ENCODE data around the gene GCK. TPM values are rescaled to one million over a fixed set of nuclear protein-coding genes. Genes with fewer than 3 reads are reported as not detected.

Gene GCK
- total RNA-seq, 1 donor from 2014 or later: 0.37 TPM

GRCh38 chr7:44107116-44107960, 81.9 kb downstream of the GCK start:
- Mint-ChIP-seq H3K27ac (ENCODE audit: unreplicated experiment) (no peak overlapping the region), H3K9me3 (ENCODE audit: low read depth) (no peaks in the 10 kb centered on the region), H3K36me3 (ENCODE audit: low read depth) (peaks cover 11% of the 10 kb centered on the region), H3K27me3 (ENCODE audit: low read depth) (no peaks in the 10 kb centered on the region), H3K4me1 (ENCODE audit: low read depth) (peaks cover 37% of the 10 kb centered on the region), H3K4me3 (ENCODE audit: unreplicated experiment) (peak overlapping the region; percentile 40)
- DNase-seq (ENCODE audit: low spot score): peak; percentile 85
- no peak for TF ChIP-seq CTCF (IDR thresholded peaks at IDR 0.05)

- Mint-ChIP-seq H3K36me3 (ENCODE audit: low read depth) (peaks cover 7% of the 10 kb centered on the region), H3K27ac (ENCODE audit: unreplicated experiment) (peak overlapping the region; percentile 17), H3K27me3 (ENCODE audit: low read depth) (no peaks in the 10 kb centered on the region), H3K9me3 (ENCODE audit: low read depth) (no peaks in the 10 kb centered on the region), H3K4me3 (ENCODE audit: unreplicated experiment) (peak overlapping the region; percentile 84), H3K4me1 (ENCODE audit: low read depth) (peaks cover 45% of the 10 kb centered on the region)
- no peak for TF ChIP-seq CTCF (IDR thresholded peaks at IDR 0.05)
- DNase-seq (ENCODE audit: low spot score): peak; percentile 51
Measured at GRCh38 chr7:44106311-44107065, 82.8 kb downstream of the GCK start.

GRCh38 chr7:44105832-44106231, 83.4 kb downstream of the GCK start:
- no peaks in the 10 kb centered on the region for H3K27me3 Mint-ChIP-seq (ENCODE audit: low read depth)
- no peak for TF ChIP-seq CTCF (IDR thresholded peaks at IDR 0.05)
- DNase-seq (ENCODE audit: low spot score): peak; percentile 22
- H3K9me3 Mint-ChIP-seq (ENCODE audit: low read depth): no peaks in the 10 kb centered on the region
- H3K4me3 Mint-ChIP-seq (ENCODE audit: unreplicated experiment): peak overlapping the region; percentile 84
- peak overlapping the region; percentile 94 for H3K27ac Mint-ChIP-seq (ENCODE audit: unreplicated experiment)
- peaks cover 5% of the 10 kb centered on the region for H3K36me3 Mint-ChIP-seq (ENCODE audit: low read depth)
- H3K4me1 Mint-ChIP-seq (ENCODE audit: low read depth): peaks cover 52% of the 10 kb centered on the region

- peaks cover 56% of the 10 kb centered on the region for H3K4me1 Mint-ChIP-seq (ENCODE audit: low read depth)
Measured at GRCh38 chr7:44104860-44105771, 84.1 kb downstream of the GCK start.

More at GRCh38 chr7:44104860-44105771, 84.1 kb downstream of the GCK start:
- DNase-seq (ENCODE audit: low spot score): peak; percentile 72
- H3K36me3 Mint-ChIP-seq (ENCODE audit: low read depth): peaks cover 5% of the 10 kb centered on the region
- no peaks in the 10 kb centered on the region for H3K9me3 Mint-ChIP-seq (ENCODE audit: low read depth)
- peak overlapping the region; percentile 84 for H3K4me3 Mint-ChIP-seq (ENCODE audit: unreplicated experiment)
- peak; percentile 26 for TF ChIP-seq CTCF (IDR thresholded peaks at IDR 0.05)
- no peaks in the 10 kb centered on the region for H3K27me3 Mint-ChIP-seq (ENCODE audit: low read depth)
- peak overlapping the region; percentile 94 for H3K27ac Mint-ChIP-seq (ENCODE audit: unreplicated experiment)
